NK-92 (cell line): Measurements from ENCODE around the gene CEMIP2.

ENCODE experiments used
- DNase-seq: peaks from one replicate; lab custom pipeline; 2025; ENCODE audit not compliant: unreplicated experiment; lab: John Stamatoyannopoulos, UW

Gene CEMIP2

DNA sequence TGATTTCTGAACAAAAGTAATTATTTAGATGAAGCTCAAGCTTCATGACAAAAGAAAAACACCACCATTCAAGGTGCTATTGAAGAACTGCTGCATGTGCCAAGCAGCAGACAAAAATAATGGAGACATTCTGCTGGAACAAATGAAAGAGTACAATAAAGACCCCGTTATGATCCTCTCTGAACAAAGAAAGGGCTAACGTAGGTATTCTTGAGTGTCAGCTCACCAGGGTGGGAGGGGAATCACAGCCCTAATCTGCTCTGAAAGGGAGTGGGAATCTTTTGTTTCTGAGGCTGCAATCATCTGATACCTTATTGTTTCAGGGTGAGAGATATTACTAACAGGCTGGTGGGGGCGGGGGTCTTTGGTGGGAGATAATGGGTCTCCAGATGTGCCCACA is 15.4 kb downstream of the CEMIP2 start:
- no peak for DNase-seq

- DNase-seq, result no peak
Observed at GRCh38 chr9:71752352-71752751, 16.0 kb downstream of the CEMIP2 start.

- DNase-seq, result no peak
Observed at GRCh38 chr9:71748280-71748743, 20.0 kb downstream of the CEMIP2 start.

DNA sequence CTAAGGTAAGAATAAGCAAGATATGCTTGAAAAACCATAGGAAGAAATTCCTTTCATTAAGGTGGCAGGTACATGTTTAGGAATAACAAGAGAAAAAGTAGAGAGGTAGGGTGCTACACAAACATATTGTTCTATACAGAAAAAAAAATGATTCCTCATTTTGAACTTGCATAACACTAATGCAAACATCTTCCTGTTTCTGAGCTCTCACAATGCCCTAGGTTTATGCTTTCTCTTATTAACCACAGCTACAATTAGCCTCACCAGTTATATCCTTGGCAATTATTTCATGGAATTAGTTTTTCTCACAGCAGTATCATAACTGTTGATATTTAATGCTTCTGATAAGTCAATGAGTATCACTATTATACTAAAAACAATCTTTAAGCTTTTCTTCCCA is 20.7 kb downstream of the CEMIP2 start:
- DNase-seq, result no peak

GRCh38 chr9:71746758-71747125 is 21.6 kb downstream of the CEMIP2 start:
- no peak for DNase-seq

- DNase-seq, result no peak
Observed at GRCh38 chr9:71746023-71746757, 22.1 kb downstream of the CEMIP2 start.

DNA sequence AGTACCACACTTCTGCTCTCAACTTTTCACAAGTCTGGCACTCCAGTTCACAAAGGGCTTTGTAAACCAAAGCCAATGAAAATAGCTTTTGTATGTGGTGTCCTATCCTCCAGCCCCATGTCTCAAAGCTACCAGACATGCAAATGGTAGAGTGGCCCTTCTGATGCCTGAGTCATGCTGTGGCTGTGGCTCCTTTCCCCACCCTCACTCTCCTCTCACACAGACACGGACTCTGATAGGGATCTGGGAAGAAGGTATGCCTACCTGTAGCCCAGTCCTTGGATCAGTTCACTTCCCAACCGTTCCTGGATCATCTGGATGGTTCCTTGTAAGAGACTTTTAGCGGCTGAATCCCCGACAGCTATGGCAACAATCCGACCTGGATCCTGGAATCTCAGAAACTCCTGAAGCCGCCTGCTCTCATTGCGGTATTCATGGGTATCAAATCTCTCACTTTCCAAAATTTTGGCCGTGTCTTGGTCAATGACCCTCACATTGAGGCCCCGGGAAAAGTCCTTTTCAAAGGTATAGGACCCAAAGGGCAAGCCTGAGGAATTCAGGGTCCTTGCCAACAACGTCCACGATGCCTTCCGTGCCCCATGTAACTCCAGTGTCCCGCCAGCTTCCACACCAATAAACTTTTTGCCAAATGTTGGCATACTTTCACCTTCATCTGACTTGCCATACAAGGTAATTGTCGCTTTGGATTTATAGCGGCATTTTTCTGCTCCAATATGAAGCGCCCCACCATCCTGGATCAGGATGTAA is 23.4 kb downstream of the CEMIP2 start:
- DNase-seq, result no peak

GRCh38 chr9:71743882-71744281 is 24.4 kb downstream of the CEMIP2 start:
- no peak for DNase-seq

GRCh38 chr9:71743217-71743705 is 25.1 kb downstream of the CEMIP2 start:
- no peak for DNase-seq

DNA sequence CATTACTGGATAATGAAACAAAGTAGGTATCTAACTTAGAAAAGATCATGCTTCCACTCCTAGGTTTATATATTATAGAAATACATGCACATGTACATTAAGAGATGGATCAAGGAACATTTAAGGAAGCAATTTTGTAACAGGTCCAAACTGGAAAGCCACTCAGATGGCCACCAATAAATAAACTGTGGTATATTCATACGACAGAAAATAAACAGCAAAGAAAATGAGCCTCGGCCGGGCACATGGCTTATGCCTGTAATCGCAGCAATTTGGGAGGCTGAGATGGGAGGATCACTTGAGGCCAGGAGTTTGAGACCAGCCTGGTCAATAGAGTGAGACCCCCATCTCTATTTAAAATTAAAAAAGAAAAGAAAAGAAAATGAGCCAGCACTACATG is 25.6 kb downstream of the CEMIP2 start:
- DNase-seq, result no peak

DNA sequence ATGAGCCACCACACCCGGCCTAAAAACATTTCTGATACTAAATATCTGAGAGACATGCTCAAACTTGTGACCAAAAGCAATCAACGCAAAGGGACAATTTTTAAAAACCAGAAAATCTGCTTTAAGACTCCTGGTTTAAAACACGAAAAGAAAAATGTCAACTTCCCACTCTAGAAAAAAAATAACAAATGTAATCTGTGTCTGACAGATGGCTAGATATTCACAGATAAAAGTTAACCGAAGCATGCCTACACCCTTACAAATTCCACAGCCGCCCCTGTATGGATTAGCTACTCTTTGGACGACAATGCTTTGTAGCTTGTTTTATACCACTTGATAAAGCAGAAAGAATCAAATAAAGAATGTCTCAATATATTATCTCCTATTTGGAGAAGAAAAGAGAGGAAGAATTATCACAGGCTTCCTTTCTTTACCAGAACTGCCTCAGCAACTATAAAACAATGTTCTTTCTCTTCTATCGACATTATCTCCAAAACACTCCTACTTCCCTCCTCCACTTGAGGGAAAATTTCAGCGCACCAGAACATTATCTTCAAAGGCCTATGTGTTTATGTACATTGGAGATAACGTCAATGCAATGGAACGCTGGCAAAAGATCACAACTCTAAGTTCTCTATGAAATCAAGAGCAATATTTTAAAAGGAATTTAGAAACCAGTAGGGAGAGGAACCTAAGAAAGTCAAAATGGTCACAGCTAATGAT is 26.2 kb downstream of the CEMIP2 start:
- no peak for DNase-seq

DNA sequence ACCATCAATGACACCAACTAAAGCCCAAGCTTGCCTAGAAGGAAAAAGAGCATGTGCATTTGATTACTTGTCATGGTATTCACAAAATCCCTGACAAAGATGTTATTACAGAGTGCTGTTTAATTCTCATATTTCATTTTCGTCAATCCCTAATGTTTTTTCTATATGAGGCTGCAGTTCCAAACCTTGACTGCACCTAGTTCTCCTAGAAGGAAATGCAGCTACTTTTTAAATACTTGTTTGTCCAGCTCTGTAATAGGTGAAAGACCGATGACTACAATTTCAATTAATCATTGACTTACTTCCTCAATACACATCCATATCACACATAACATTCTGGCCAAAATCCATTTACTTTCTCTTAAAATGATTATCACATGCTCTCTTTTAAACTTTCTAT is 28.1 kb downstream of the CEMIP2 start:
- DNase-seq, result no peak

DNA sequence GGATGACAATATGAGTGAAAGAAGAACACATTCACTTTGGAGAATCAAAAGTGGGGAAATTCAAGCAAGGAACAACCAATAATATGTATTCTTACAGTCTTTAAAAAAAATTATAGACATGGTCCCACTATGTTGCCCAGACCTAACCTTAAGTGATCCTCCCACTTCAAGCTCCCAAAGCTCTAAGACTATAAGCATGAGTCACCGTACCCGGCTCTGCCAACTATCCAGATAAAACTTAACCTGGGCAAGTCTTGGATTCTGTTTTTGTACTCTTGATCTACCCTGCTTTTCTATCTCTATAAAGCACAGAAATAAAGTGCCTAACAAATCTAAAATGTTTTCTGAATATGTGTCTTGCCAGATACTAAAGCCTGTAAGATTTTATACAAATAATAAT is 30.9 kb downstream of the CEMIP2 start:
- no peak for DNase-seq

DNA sequence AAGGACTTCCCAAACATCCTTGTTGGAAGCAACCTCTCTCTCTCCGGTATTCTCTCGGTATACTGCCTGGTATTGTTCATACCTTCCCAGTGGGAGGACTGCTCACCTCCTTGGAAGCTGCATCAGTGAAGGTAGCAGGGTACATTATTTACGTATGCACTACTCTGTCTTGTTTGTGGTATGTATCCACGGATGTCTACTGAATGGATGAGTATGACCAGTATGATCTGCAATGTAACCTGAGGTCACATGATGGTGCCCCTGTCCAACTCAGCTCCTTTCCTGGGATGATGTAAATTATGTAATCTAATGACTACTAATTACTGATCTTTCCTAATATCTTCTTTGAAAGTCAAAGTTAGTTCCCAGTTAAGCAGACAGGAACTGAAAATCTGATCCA is 32.1 kb downstream of the CEMIP2 start:
- no peak for DNase-seq

GRCh38 chr9:71734950-71735349 is 33.4 kb downstream of the CEMIP2 start:
- no peak for DNase-seq

DNA sequence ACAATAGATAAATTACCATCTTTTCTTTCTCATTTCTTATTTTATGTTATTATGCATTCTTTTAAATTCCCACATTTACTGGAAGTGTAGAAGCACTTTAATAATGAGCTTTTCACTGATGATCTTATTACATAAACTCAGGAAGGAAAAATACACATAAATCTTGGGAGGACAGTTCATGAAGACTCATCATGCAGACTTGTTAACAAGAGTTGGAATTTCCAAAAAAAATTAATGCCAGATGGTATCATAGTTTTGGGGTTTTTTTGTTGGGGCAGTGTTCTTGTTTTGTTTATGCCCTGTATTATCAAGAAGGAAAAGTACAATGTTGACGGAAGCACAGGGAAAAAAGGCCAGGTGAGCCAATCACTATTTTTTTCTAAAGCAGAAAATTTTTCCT is 35.1 kb downstream of the CEMIP2 start:
- no peak for DNase-seq

DNA sequence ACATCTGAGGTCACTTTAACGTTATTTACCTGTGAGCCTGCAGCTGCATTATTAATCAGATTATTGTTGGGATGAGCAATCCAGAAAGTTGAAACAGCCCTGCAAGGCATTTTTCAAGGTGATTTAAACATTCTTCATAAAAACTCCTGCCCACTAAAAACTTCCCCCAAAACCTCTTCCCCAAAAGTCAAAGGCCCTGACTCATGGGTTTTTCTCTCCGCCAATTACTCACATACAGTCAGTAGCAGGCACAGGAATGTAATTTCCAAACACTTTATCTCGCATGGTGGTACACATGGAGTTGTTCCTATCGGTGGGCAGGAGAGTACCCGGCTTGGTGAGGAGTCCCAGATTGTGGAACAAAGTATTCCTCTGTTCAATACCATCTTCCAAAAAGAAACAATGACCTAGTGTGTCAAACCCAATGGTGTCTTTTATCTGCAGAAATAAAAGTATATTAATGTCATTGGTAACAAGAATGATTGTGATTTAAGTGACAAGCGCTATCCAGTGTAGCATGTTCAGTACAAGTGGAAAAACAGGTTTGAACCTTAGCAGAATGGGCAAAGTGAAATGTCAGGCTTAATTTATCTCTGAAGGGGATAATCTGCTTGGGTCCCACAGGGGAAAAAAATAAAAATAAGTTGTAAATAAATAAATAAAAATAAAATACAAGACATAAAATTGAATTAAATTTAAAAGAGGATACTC is 38.3 kb downstream of the CEMIP2 start:
- no peak for DNase-seq

DNA sequence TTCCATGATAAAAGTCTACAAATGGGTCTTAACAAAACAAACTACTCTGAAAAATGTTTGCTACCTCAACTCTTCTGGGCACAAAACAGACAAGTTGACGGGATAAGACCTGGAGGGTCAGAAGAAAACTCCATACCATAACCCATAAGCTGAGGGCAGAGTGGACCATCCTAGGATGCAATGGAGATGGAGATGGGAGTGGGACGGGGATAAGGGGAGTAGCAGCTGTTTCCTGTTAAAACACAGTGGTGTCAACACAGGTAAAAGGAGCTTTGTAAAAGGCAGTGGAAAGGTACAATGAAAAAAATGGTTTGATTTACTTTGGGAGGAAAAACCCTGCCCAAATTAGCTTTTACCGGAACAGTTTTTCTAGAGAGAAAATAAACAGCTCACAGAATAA is 41.6 kb downstream of the CEMIP2 start:
- no peak for DNase-seq

- DNase-seq, result no peak
Observed at GRCh38 chr9:71725590-71726338, 42.5 kb downstream of the CEMIP2 start.

DNA sequence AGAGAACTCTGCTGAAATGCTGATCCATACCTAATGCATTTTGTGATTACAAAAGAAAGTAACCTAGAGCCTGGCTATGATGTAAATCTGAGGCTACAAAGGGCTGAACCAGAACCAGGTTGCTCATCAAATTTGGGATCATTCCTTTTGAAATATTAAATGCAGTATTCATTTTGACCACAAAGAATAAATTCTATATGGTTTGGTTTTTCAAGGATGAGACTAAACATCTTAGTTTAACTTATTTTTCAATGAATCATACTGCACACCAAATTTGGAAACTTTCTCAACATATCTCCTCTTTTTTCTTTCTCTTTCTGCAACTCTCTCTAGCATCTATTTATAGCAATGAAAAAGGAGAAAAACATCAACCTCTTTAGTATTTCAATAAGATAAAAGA is 46.5 kb downstream of the CEMIP2 start:
- no peak for DNase-seq
